Right renal pelvis (tissue), 4 donors: ENCODE results near the gene TRIM8. TPM values are rescaled to one million over a fixed set of nuclear protein-coding genes. Genes with fewer than 3 reads are reported as not detected.

ENCODE experiments used
- DNase-seq, 4 donors: peaks; one replicate each; pipeline ENCODE4 v3.0.0-alpha.2; 2013; ENCODE audit warnings: low read depth in 4 of 4, low spot score in 3 of 4, missing footprints in 1 of 4
- polyA plus RNA-seq, 4 donors: library from polyadenylated mRNA; unstranded; fragments of 120-200 nt; gene quantifications; one replicate each; pipeline ENCODE4 v1.2.1, GENCODE V29; 2013; ENCODE audit not compliant: insufficient read length in 4 of 4

The TRIM8 gene
- polyA plus RNA-seq, 4 donors: 135 to 143 (median 136) TPM

GRCh38 chr10:102631525-102632393 lies 12.5 kb upstream of the TRIM8 start:
- no peak for DNase-seq

DNA sequence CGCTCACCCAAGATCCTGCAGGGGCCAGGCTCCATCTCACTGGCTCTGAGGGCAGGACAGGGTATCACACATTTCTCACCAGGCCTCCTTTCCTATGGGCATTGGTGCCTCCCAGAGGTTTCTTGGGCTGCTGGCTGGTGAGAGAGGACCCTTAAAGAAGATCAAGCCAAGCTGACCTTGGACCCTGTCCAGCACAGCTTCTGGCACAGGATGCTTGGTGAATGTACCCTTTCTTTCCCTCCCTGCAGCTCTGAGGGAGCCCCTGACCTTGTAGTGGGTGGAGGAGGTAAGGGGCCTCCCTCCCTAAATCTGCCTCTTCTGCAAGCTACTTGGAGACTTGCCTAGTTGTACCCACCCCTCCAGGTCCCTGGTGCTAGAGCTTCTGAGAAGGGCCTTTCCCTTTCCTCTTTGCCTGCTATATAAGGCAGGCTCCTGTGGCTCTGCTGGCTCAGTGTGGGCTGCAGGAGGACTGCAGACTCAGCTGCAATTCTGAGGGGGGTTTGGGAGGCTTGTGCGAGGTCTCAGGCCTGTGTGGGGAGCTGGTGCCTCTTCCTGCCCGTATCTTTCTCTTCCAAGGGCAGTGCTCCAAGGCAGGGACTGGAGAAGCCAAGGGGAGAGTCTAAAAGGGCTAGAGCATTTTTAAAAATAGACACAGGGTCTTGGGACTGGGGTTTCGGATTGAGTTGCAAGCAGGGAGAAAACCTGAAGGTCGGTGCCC lies 11.7 kb upstream of the TRIM8 start:
- DNase-seq: no peak

DNA sequence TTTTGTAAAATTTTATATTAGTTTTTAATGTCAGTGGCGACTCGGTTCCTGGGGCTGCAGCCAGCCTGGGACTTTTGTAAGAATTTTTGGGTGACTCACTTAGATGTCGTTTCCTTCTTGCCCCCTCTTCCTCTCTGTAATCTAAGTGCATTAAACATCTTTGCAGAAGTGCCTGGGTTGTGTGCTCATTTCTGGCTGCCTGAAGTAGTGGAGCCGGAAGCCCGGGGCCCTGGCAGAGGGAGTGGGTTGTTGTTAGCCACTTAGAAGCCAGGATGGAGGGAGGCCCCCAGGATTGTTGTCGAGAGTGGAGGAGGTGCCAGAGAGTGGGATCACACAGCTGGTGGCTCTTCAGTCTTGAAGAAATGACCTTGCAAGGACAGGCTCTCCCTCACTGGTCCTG lies 11.0 kb upstream of the TRIM8 start:
- DNase-seq: no peak

- no peak for DNase-seq
These were observed 10.4 kb upstream of the TRIM8 start for GRCh38 chr10:102633848-102634247.

DNA sequence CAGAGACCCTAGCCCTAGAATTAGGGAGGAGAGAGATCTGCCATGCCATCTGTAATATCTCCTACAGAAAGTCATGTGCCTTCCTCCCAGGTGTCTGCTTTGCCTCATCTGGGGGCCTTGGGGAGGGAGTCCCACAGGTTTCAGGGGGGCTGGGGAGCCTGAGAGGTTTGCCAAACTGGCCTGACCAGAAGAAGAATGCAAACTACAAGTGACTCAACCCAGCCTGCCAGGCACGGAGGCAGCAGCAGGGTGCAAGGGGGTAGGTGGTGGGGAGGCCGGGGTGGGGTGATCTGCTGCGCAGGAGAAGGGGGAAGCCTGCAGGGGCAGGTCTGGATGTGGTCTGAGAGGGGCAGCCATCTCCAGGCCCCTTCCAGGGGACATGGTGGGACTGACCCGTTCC lies 9.6 kb upstream of the TRIM8 start:
- DNase-seq: no peak

DNA sequence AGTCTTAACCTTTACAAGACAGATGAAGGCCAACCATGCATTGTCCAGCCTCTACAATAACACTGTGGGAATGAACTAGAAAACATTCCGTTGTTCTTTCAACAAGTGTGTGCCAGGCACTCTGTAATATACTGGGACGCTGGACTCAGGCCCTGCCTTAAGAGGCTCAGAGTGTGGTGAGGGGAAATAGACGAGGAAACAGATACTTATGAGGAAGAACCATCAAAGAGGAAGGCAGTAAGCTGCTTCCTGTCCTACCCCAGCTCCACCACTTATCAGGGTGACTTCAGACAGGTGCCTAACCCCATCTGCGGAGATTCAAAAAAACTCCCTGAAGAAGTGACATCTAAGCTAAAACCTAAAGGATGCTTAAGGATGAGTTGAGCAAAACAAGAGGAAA lies 8.9 kb upstream of the TRIM8 start:
- no peak for DNase-seq

DNA sequence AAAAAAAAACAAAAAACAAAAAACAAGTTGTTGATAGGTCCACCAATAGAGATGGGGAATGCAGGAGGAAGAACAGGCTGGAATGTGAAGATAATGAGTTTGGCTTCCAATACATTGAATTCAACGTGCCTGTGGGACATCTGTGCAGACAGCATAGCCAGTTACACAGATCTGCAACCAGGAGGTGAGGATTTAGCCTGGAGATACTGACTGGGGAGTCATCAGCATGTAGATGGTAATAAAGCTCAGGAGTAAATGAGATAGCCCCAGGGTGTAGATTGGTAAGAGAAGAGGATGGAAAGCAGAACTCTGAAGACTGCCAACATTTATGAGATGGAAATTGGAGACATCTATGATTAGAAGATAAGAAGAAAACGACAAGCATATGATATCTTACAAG lies 4.7 kb upstream of the TRIM8 start:
- DNase-seq: no peak

DNA sequence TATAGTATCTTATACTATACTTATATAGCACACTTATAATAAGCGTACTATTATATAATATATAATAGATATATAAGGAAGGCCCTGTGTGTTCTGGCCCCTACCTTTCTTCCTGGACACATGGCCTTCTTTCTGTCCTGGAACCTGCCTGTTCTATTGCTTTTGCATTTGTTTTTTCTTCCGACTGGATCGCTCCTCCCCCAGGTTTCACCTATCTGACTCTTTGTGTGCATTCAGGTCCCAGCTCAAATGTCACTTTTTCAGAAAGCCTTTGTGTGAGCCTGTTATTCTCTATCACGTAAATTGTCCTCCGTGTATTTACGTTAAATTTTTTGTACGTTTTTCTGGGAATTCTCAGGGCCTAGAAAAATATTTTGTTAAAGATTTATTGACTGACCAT lies 2.9 kb upstream of the TRIM8 start:
- no peak for DNase-seq

DNA sequence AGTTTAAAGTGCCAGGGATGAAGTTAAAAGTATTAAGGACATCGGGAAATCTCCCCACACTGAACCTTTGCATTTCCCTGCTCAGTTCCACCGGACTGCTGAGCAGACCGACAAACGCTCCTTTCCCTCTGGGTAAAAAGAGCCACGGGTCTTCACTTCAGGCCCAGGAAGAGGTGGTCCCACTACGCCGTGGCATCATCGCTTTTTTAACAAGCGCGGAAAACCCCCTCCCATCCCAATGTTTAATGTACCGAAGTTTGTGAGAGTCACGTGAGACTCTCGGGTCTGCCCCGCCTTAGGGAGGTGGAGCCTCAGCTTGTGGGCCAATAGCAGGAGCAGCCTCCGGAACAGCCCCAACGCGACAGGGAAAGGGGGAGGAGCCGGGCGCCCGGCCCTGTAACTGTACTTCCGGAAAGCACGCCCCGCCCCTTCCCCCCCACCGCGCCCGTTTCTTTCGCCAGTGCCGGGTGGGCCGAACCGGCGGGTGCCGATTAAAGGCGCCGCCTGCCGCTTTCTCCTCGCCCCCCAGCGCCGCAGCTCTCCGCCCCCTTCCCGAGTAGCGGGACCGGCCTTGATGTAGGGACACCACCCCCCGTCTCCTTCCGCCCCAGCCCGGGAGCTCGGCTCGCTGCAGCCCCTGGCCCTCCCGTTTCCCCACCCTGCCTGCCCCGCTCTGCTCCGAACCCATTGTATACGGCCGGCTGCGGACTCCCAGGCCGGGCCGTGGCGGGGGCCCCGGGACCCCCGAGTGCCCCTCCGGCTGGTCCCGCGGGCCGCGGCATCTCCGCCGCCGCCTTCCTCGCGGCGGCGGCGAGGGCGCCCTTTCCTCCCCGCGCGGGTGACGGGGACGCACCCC lies 2.2 kb upstream of the TRIM8 start:
- peak; percentile 89 to 97 (median 96) for DNase-seq

DNA sequence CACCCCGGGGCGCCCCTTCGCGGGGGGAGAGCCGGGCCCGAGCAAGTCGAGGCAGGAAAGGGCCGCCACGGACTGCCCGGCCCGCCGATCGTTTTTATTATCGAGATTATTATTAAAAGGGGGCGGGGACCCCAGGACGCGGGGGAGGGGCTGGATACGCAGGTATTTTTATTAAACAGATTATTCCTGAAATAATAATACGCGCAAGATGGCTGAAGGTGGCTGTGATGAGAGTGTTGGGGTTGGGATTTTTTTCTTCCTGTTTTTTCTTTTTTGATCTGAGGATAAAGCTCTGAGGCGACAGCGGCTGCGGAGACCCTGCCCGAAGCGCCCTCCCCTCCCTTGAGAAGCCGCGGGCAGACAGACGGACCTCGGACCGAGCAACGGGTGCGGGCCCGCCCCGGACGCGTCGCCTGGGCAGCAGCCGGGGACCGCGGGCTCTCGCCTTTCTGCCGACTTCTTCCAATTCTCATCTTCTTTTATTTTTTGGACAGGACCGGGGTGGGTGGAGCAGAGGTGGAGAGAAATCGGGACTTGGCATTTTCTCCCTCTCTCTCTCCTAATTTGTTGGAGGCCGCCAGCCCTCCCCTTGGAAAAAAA lies 1.4 kb upstream of the TRIM8 start:
- DNase-seq: no peak

- peak in 1 of 4 donors; percentile 42 for DNase-seq
These were observed 778 bp upstream of the TRIM8 start for GRCh38 chr10:102643336-102644065.

DNA sequence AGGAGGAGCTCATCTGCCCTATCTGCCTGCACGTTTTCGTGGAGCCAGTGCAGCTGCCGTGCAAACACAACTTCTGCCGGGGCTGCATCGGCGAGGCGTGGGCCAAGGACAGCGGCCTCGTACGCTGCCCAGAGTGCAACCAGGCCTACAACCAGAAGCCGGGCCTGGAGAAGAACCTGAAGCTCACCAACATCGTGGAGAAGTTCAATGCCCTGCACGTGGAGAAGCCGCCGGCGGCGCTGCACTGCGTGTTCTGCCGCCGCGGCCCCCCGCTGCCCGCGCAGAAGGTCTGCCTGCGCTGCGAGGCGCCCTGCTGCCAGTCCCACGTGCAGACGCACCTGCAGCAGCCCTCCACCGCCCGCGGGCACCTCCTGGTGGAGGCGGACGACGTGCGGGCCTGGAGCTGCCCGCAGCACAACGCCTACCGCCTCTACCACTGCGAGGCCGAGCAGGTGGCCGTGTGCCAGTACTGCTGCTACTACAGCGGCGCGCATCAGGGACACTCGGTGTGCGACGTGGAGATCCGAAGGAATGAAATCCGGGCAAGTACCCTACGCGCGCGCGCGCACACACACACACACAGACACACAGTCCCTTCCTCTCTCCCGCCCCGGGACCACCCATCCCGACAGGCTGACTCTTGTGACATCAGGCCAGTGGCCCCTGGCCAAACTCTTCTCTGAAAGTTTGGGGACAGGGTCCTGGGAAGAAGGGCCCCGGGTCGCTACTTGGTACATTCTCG lies 538 bp downstream of the TRIM8 start:
- DNase-seq: peak in 1 of 4 donors; percentile 61

DNA sequence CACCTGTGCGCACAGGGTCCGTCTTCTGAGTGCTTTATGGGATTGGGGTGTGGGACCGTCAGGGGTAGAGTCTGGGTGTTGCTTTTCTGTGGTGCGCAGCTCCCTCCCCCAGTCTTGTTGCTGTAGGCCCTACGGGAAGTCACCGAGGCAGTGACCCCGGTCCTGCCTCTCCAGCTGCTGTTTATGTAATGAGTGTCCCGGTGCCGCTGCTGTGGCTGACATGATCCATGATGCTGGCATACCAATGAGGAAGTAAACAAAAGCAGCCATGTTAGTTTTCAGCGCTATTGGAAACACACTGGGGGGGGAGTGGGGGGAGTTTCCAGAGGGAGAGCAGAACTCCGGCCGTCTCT lies 1.1 kb downstream of the TRIM8 start:
- peak in 1 of 4 donors; percentile 61 for DNase-seq

- DNase-seq: peak in 1 of 4 donors; percentile 48
These were observed 1.7 kb downstream of the TRIM8 start for GRCh38 chr10:102645741-102646609.

- DNase-seq: no peak
These were observed 2.5 kb downstream of the TRIM8 start for GRCh38 chr10:102646610-102647442.

DNA sequence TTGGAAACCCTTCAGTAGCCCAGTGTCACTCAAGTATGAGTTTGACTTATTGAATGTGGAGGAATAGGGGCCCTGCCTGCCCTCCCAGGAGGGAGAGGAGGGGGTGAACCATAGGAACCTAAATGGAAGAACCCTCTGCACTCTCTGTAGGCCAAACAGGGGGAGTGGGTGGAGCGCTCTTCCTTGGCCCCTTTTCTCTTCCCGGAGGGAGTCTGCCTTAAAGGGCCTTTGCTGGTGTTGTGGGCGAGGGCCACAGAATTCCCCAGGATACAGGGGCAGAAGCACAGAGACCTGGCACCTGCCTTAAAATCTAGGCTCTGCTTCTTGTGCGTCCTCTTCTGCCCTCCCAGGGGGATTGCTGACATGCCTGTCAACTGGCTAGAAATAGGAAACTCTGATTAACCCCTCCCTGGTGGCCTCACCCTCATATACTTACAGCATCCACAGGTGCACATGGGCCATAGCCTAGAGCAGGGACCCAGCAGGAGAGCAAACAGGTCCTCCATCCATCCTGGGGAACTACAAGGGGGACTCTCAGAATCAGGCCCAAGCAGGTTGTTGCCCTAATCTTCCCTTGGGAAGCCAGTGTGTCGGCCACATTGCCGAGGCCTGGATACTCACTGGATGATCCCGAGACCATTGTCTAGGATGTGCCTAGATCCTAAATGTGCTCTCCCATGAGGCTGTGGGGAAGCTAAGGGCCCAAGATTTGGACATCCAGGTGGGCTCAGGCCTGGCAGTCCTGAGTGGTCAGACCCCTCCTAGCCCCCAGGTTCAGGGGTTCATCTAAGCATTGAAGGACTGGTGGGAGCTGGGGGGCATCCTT lies 3.4 kb downstream of the TRIM8 start:
- DNase-seq: no peak
